H1 (cell line): Measurements from ENCODE around the gene KLHL40. TPM values are rescaled to one million over a fixed set of nuclear protein-coding genes. Genes with fewer than 3 reads are reported as not detected.

Experiments used
- CTCF ChIA-PET: fragments of 300-600 bp; sonication (Branson Sonifier 250); formaldehyde crosslinking; loops from one replicate; lab custom pipeline; 2021; ENCODE audit not compliant: partially characterized antibody; lab: Charles Lee
- POLR2A ChIA-PET: fragments of 300-600 bp; sonication (Branson Sonifier 250); formaldehyde crosslinking; loops from one replicate; lab custom pipeline; 2021; ENCODE audit warnings: inconsistent platforms; ENCODE audit not compliant: partially characterized antibody; lab: Charles Lee
- DNase-seq, 2 experiments: peaks; one replicate each; pipeline versions ENCODE4 v3.0.0 to v3.0.0-alpha.2; 2010 to 2022; ENCODE audit warnings: low spot score in 2 of 2, low read depth in 1 of 2, mixed read lengths in 1 of 2
- FAIRE-seq: peaks from 2 replicates; lab custom pipeline; 2011; peaks lifted over from hg19 to GRCh38; lab: Jason Lieb, UNC
- H2AFZ ChIP-seq: 2 replicates; pipeline ENCODE4 v1.8.1; 2012; ENCODE audit warnings: low read length, inconsistent platforms
- H2AK5ac ChIP-seq: 2 replicates; pipeline ENCODE4 v1.6.1; 2013; ENCODE audit warnings: low read depth, low read length
- H2BK120ac ChIP-seq: replicated peaks from 2 replicates; pipeline ENCODE3; 2013; ENCODE audit warnings: low read depth, low read length, inconsistent platforms
- H2BK12ac ChIP-seq: 2 replicates; pipeline ENCODE4 v1.6.1; 2013; ENCODE audit warnings: low read depth, low read length
- H2BK15ac ChIP-seq: 2 replicates; pipeline ENCODE4 v1.6.1; 2013; ENCODE audit warnings: low read length
- H2BK20ac ChIP-seq: 2 replicates; pipeline ENCODE4 v1.6.1; 2013; ENCODE audit warnings: low read length
- H2BK5ac ChIP-seq: 2 replicates; pipeline ENCODE4 v1.6.1; 2013; ENCODE audit warnings: low read depth, low read length
- H3K14ac ChIP-seq: 2 replicates; pipeline ENCODE4 v1.6.1; 2013; ENCODE audit warnings: inconsistent platforms; ENCODE audit not compliant: insufficient read length
- H3K18ac ChIP-seq: 2 replicates; pipeline ENCODE4 v1.6.1; 2013; ENCODE audit warnings: low read length; ENCODE audit errors: extremely low read depth
- H3K23ac ChIP-seq: 2 replicates; pipeline ENCODE4 v1.6.1; 2013; ENCODE audit warnings: inconsistent platforms; ENCODE audit not compliant: insufficient read length
- H3K23me2 ChIP-seq: 2 replicates; pipeline ENCODE4 v1.6.1; 2013; ENCODE audit warnings: low read depth, low read length
- H3K27ac ChIP-seq: 2 replicates; pipeline ENCODE4 v1.6.1; 2011; ENCODE audit warnings: low read depth, low read length, inconsistent platforms
- H3K27me3 ChIP-seq, 4 experiments: replicated peaks in 1 of 4; 1 replicate in 1 of 4; 2 replicates in 3 of 4; pipeline versions ENCODE4 v1.6.1 to v1.8.1; 2011 to 2013; ENCODE audit warnings: low read length in 3 of 4, mild to moderate bottlenecking in 3 of 4, inconsistent platforms in 2 of 4, mixed read lengths in 2 of 4, moderate library complexity in 1 of 4; ENCODE audit not compliant: control insufficient read depth in 3 of 4, insufficient read depth in 3 of 4; ENCODE audit errors: extremely low read depth in 1 of 4
- H3K36me3 ChIP-seq, 4 experiments: 2 replicates each; pipeline versions ENCODE4 v1.6.1 to v1.8.1; 2011 to 2013; ENCODE audit warnings: mild to moderate bottlenecking in 4 of 4, low read length in 3 of 4, moderate library complexity in 2 of 4, control low read depth in 1 of 4, inconsistent platforms in 1 of 4; ENCODE audit not compliant: insufficient read depth in 4 of 4, control insufficient read depth in 2 of 4
- H3K4ac ChIP-seq: replicated peaks from 2 replicates; pipeline ENCODE3; 2013; ENCODE audit warnings: low read length, low read depth, mixed read lengths, inconsistent platforms; ENCODE audit not compliant: insufficient read length
- H3K4me1 ChIP-seq, 4 experiments: replicated peaks in 1 of 4; 1 replicate in 1 of 4; 2 replicates in 3 of 4; pipeline versions ENCODE4 v1.6.1 to v1.8.1; 2011 to 2013; ENCODE audit warnings: low read length in 3 of 4, inconsistent platforms in 2 of 4, mixed read lengths in 1 of 4; ENCODE audit not compliant: insufficient read depth in 4 of 4, control insufficient read depth in 3 of 4
- H3K4me2 ChIP-seq, 2 experiments: 2 replicates each; pipeline versions ENCODE4 v1.6.1 to v1.8.1; 2011 to 2013; ENCODE audit warnings: low read depth in 2 of 2, low read length in 2 of 2, control low read depth in 1 of 2, inconsistent platforms in 1 of 2, mild to moderate bottlenecking in 1 of 2; ENCODE audit not compliant: insufficient read depth in 1 of 2
- H3K4me3 ChIP-seq, 4 experiments: fragments of 200-600, 300-600 bp in 1 of 4; sonication (generic), shearing (Covaris generic), sonication (Bioruptor Twin) in 1 of 4; 2 replicates each; pipeline versions ENCODE4 v1.5.1 to v1.8.1; 2011 to 2016; ENCODE audit warnings: low read length in 4 of 4, low read depth in 3 of 4, control low read depth in 2 of 4, inconsistent platforms in 2 of 4, mild to moderate bottlenecking in 2 of 4, mixed read lengths in 1 of 4, moderate library complexity in 1 of 4; ENCODE audit not compliant: insufficient read depth in 2 of 4; ENCODE audit errors: extremely low read depth in 1 of 4
- H3K56ac ChIP-seq: replicated peaks from 2 replicates; pipeline ENCODE3; 2013; ENCODE audit warnings: low read depth, mild to moderate bottlenecking, mixed read lengths, low read length, inconsistent platforms; ENCODE audit not compliant: insufficient read length
- H3K79me1 ChIP-seq: 2 replicates; pipeline ENCODE4 v1.6.1; 2013; ENCODE audit warnings: low read depth, low read length, control low read depth
- H3K79me2 ChIP-seq, 2 experiments: 2 replicates each; pipeline versions ENCODE4 v1.6.1 to v1.8.1; 2012 to 2013; ENCODE audit warnings: low read length in 2 of 2, mild to moderate bottlenecking in 2 of 2, inconsistent platforms in 1 of 2; ENCODE audit not compliant: insufficient read depth in 2 of 2, control insufficient read depth in 1 of 2
- H3K9ac ChIP-seq, 4 experiments: replicated peaks in 1 of 4; 1 replicate in 1 of 4; 2 replicates in 3 of 4; pipeline versions ENCODE4 v1.6.1 to v1.8.1; 2011 to 2013; ENCODE audit warnings: low read depth in 3 of 4, low read length in 3 of 4, control low read depth in 2 of 4, mild to moderate bottlenecking in 2 of 4, moderate library complexity in 2 of 4, inconsistent platforms in 1 of 4; ENCODE audit errors: extremely low read depth in 1 of 4
- H3K9me3 ChIP-seq, 2 experiments: 2 replicates each; pipeline versions ENCODE4 v1.6.1 to v1.8.1; 2012 to 2013; ENCODE audit warnings: mild to moderate bottlenecking in 2 of 2, moderate library complexity in 2 of 2, control low read depth in 1 of 2, inconsistent platforms in 1 of 2, low read depth in 1 of 2, low read length in 1 of 2, mixed read lengths in 1 of 2; ENCODE audit not compliant: insufficient read depth in 2 of 2
- H4K20me1 ChIP-seq, 2 experiments: replicated peaks in 1 of 2; 2 replicates each; pipeline versions ENCODE3 to v1.8.1; 2011 to 2013; ENCODE audit warnings: inconsistent platforms in 2 of 2, low read length in 2 of 2, mild to moderate bottlenecking in 1 of 2; ENCODE audit not compliant: insufficient read depth in 2 of 2, control insufficient read depth in 1 of 2
- H4K5ac ChIP-seq: 2 replicates; pipeline ENCODE4 v1.6.1; 2013; ENCODE audit warnings: low read length, low read depth, mixed read lengths, inconsistent platforms; ENCODE audit not compliant: insufficient read length
- H4K8ac ChIP-seq: 2 replicates; pipeline ENCODE4 v1.8.0; 2013; ENCODE audit warnings: mild to moderate bottlenecking, moderate library complexity, low read length, inconsistent platforms; ENCODE audit not compliant: insufficient read depth; ENCODE audit errors: extremely low read depth
- H4K91ac ChIP-seq: replicated peaks from 2 replicates; pipeline ENCODE3; 2013; ENCODE audit warnings: low read length, mixed read lengths, inconsistent platforms; ENCODE audit not compliant: insufficient read length
- BACH1 ChIP-seq: IDR thresholded peaks from 2 replicates; pipeline ENCODE4 v1.6.1; 2012; ENCODE audit warnings: low read length, improper control_type of control experiment
- CBX8 ChIP-seq: fragments of 300-800, 300-1000 bp; sonication (generic); IDR thresholded peaks from 2 replicates; pipeline ENCODE4 v1.7.1; 2016; ENCODE audit warnings: low read depth, low read length, borderline replicate concordance
- CEBPB ChIP-seq: IDR thresholded peaks from 2 replicates; pipeline ENCODE4 v1.6.1; 2012; ENCODE audit warnings: low read depth, low read length
- EZH2 ChIP-seq: fragments of 200-600 bp; sonication (generic); IDR thresholded peaks from 2 replicates; pipeline ENCODE4 v1.7.1; 2012; ENCODE audit warnings: low read depth, mild to moderate bottlenecking, moderate library complexity, low read length, inconsistent platforms; ENCODE audit not compliant: severe bottlenecking
- GABPA ChIP-seq: IDR thresholded peaks from 2 replicates; pipeline ENCODE4 v1.6.1; 2011; ENCODE audit warnings: mild to moderate bottlenecking, low read length, moderate library complexity, borderline replicate concordance; ENCODE audit not compliant: insufficient read depth
- HDAC2 ChIP-seq, 2 experiments: fragments of 300-600 bp in 1 of 2; sonication (generic) in 1 of 2; IDR thresholded peaks; 2 replicates each; pipeline ENCODE4 v1.6.1; 2011 to 2012; ENCODE audit warnings: low read depth in 2 of 2, low read length in 2 of 2, mild to moderate bottlenecking in 2 of 2, moderate library complexity in 2 of 2, borderline replicate concordance in 1 of 2, inconsistent platforms in 1 of 2
- HDAC6 ChIP-seq: IDR thresholded peaks from one replicate; pipeline ENCODE4 v1.7.1; 2012; ENCODE audit warnings: low read depth, mild to moderate bottlenecking, inconsistent platforms, low read length, moderate library complexity
- MAFK ChIP-seq: IDR thresholded peaks from 2 replicates; pipeline ENCODE4 v1.6.1; 2012; ENCODE audit warnings: low read depth, mild to moderate bottlenecking, improper control_type of control experiment, low read length
- PHF8 ChIP-seq: fragments of 200-600 bp; sonication (generic); conservative IDR thresholded peaks from 2 replicates; pipeline ENCODE4 v1.7.1; 2012; ENCODE audit warnings: low read depth, mild to moderate bottlenecking, inconsistent platforms, low read length, moderate library complexity
- SIRT6 ChIP-seq: IDR thresholded peaks from one replicate; pipeline ENCODE4 v1.7.1; 2012; ENCODE audit warnings: low read length, inconsistent platforms
- TAF7 ChIP-seq: optimal IDR thresholded peaks from 2 replicates; pipeline ENCODE3; 2011; ENCODE audit warnings: low read depth, mild to moderate bottlenecking, inconsistent platforms, low read length, moderate library complexity, borderline replicate concordance
- WGBS, 2 experiments: shearing (Covaris generic) in 1 of 2; methylation state at CpG; one replicate each; pipeline versions ENCODE4 v1.1.6 to v1.1.7; 2013 to 2015; ENCODE audit warnings: low lambda C conversion rate in 2 of 2, mixed read lengths in 2 of 2, inconsistent platforms in 1 of 2, low coverage in 1 of 2, missing lambda C conversion rate in 1 of 2; ENCODE audit not compliant: insufficient replicate concordance in 2 of 2, insufficient coverage in 1 of 2, insufficient read length in 1 of 2; ENCODE audit errors: extremely low coverage in 1 of 2, missing lambda C conversion rate in 1 of 2; 5-methylcytosine and 5-hydroxymethylcytosine counted together
- polyA plus RNA-seq, 7 experiments: library from polyadenylated mRNA; depleted of rRNA in 3 of 7; stranded (reverse) in 5 of 7; unstranded in 2 of 7; fragments of >200 nt in 5 of 7; fragments of 200-250 nt in 2 of 7; gene quantifications; 1 replicate in 5 of 7; 2 replicates in 1 of 7; 4 replicates in 1 of 7; pipeline versions ENCODE4 v1.2.1 to v1.2.3, GENCODE V29; 2011 to 2013; ENCODE audit warnings: missing spikeins in 2 of 7, mixed read lengths in 2 of 7
- total RNA-seq: library from RNA; stranded (reverse); fragmentation: NEBNext Ultra II Directional; extraction: Animal tissue kit (Norgen Biotek cat#: 25700); gene quantifications from 2 replicates; pipeline ENCODE4 v1.2.1, GENCODE V29; 2021
- TF ChIP-seq, protein P1 (sequence below): IDR thresholded peaks from 2 replicates; pipeline ENCODE4 v1.6.1; 2012; ENCODE audit warnings: inconsistent platforms

Gene KLHL40
- total and polyA plus RNA-seq, 2 of the 8 experiments (the other 6 are each of a cell fraction or from before 2014, with no cell fraction given) = 0.02 TPM; not detected in 1

DNA sequence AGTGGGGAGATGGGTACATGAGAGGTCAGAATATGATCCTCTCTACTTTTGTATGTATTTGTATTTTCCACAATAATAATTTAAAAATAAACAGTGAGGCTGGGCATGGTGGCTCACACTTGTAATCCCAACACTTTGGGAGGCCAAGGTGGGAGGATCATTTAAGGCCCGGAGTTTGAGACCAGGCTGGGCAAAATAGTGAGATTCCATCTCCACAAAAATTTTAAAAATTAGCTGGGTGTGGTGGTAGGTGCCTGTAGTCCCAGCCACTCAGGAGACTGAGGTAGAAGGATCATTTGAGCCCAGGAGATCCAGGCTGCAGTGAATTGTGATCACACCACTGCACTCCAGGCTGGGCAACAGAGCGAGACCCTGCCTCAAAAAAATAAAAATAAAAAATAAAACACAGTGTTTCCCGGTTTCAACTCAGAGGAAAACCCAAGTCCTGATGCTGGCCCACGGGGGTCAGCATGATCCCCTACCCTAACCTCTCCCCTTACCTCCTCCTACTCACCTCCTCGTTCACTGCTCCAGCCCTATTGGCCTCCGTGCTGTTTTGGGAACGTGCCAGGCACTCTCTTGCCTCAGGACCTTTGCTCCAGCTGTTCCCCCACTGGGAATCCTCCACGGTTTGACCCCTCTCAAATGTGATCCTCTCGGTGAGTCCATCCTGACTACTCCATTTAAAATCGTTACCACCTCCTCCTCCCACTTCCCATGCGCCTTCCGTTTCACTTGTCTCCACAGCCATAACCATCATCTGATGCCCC is 2.9 kb upstream of the KLHL40 start:
- Histone ChIP-seq H2AK5ac (no peak overlapping the region), H3K79me2 (no peaks in the 10 kb centered on the region), H4K91ac (no peak overlapping the region), H4K5ac (no peak overlapping the region), H2BK20ac (no peak overlapping the region), H3K27ac (no peak overlapping the region), H3K36me3 (no peaks in the 10 kb centered on the region), H2AFZ (no peak overlapping the region), H2BK12ac (no peak overlapping the region), H2BK15ac (no peak overlapping the region), H3K79me1 (no peaks in the 10 kb centered on the region), H3K4ac (no peak overlapping the region), H3K23ac (no peak overlapping the region), H3K9ac (no peak overlapping the region), H2BK5ac (no peak overlapping the region), H3K56ac (no peak overlapping the region), H3K4me2 (no peak overlapping the region), H3K27me3 (no peaks in the 10 kb centered on the region; a peak in 1 of 7 replicates), H4K20me1 (no peaks in the 10 kb centered on the region), H4K8ac (no peak overlapping the region), H3K4me3 (no peak overlapping the region), H3K14ac (no peak overlapping the region), H3K23me2 (no peaks in the 10 kb centered on the region), H2BK120ac (no peak overlapping the region), H3K9me3 (no peaks in the 10 kb centered on the region), H3K18ac (no peak overlapping the region), H3K4me1 (no peaks in the 10 kb centered on the region; a peak in 1 of 7 replicates)
- DNase-seq = no peak
- POLR2A ChIA-PET = no interaction called here
- no peak for FAIRE-seq
- CTCF ChIA-PET = interaction anchor here (1.0 to 1.2 kb wide), 2 partner anchors 10 to 22 kb away, joined by 3 to 4 read pairs; no protein-coding TSS in a partner anchor
- WGBS, 2 experiments = 89% methylated on average over 12 of the region's 12 CpGs; no CpG with 5 or more reads in 1 of the 2 experiments
- TF ChIP-seq CEBPB = no peak
- no peak for TF ChIP-seq HDAC2 (IDR thresholded peaks at IDR 0.05; ENCODE audit: borderline replicate concordance in 1 of 2, low read depth in 2 of 2, low read length in 2 of 2)
- no peak for TF ChIP-seq CBX8
- no peak for TF ChIP-seq BACH1
- no peak for TF ChIP-seq MAFK
- no peak for TF ChIP-seq GABPA
- no peak for TF ChIP-seq SIRT6
- TF ChIP-seq HDAC6 = no peak
- TF ChIP-seq, protein P1, sequence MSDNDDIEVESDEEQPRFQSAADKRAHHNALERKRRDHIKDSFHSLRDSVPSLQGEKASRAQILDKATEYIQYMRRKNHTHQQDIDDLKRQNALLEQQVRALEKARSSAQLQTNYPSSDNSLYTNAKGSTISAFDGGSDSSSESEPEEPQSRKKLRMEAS = no peak
- no peak for TF ChIP-seq EZH2
- no peak for TF ChIP-seq PHF8
- TF ChIP-seq TAF7 = no peak
